ENCODE data around the gene TNNI3.

GRCh38 chr19:55114566-55115145, 42.9 kb downstream of the TNNI3 start:
- no peak for TF ChIP-seq CTCF (conservative IDR thresholded peaks at IDR 0.05; ENCODE audit: low read length)
- no peak for TF ChIP-seq EZH2phosphoT487 (IDR thresholded peaks at IDR 0.05; ENCODE audit: borderline replicate concordance, low read depth, low read length)

All from OCI-LY7 (cell line).